ENCODE results near the gene ESF1. TPM values are rescaled to one million over a fixed set of nuclear protein-coding genes. Genes with fewer than 3 reads are reported as not detected.

ESF1 gene
- total and polyA plus RNA-seq, 9 of the 15 experiments (the other 6 are each of a cell fraction or from before 2014, with no cell fraction given), result 7.0 to 30.4 (median 18.6) TPM

DNA sequence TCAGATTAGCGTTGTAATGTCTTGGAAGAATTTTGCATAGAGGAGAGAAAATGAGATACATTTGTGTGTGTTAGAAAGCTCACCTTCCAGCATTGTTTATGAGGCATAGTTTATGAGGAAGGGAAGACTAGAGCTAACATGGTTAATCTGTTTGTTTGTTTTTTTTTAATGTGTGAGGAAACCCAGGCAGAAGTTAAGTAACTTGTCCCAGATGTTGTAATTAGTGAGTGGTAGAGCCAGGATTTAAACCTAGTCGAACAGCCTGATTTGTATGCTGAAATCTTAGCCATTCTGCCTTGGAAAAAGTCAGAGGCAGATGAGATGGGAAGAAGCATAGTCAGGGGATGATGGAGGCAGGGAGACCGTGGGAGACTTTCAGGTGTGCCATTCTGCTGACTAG lies 29.2 kb upstream of the ESF1 start:
- intact Hi-C loops (cut with micrococcal nuclease), result no loop called here
- peaks cover 93% of the 10 kb centered on the region; the same call in 2 of the 3 replicates for H3K36me3 ChIP-seq (ENCODE audit: control insufficient read depth, insufficient read depth, low read length)
- no peaks in the 10 kb centered on the region for H3K9me1 ChIP-seq (ENCODE audit: control insufficient read depth, insufficient read depth, low read length)
- WGBS (ENCODE audit: insufficient coverage, low coverage, missing lambda C conversion rate), result 33% methylated on average over 2 of the region's 3 CpGs
- FAIRE-seq, result no peak
- ChIA-PET CTCF (ENCODE audit: low intra/inter-chr PET ratio) (no interaction called here), POLR2A (no interaction called here)
- H3K4me1 ChIP-seq (replicated peaks in 1 of 2; ENCODE audit: control insufficient read depth in 2 of 2, insufficient read depth in 2 of 2, low read length in 2 of 2), result no peaks in the 10 kb centered on the region
- H3K79me2 ChIP-seq (ENCODE audit: control insufficient read depth, insufficient read depth, low read length), result no peaks in the 10 kb centered on the region
- H2AFZ ChIP-seq (ENCODE audit: low read depth, low read length), result no peak overlapping the region
- H3K9me3 ChIP-seq (replicated peaks; ENCODE audit: control insufficient read depth, insufficient read depth, low read depth, low read length), result no peaks in the 10 kb centered on the region
- in situ Hi-C loops (cut with MboI), result no loop called here
- no peak for DNase-seq (ENCODE audit: extremely low read depth in 1 of 4, low spot score in 3 of 4)
- no TSS peak for BruUV-seq (replicated peaks)
- H3K27me3 ChIP-seq (ENCODE audit: control insufficient read depth in 2 of 2, insufficient read depth in 2 of 2, low read length in 2 of 2), result no peaks in the 10 kb centered on the region
- H4K20me1 ChIP-seq (replicated peaks; ENCODE audit: control insufficient read depth, insufficient read depth, low read length), result no peaks in the 10 kb centered on the region
- H3K9ac ChIP-seq (ENCODE audit: insufficient read depth in 1 of 2, low read depth in 2 of 2, low read length in 2 of 2), result no peak overlapping the region
- H3K4me3 ChIP-seq, result no peak overlapping the region
- no peak overlapping the region for H3K27ac ChIP-seq (ENCODE audit: extremely low read depth, low read depth, low read length)
- ATAC-seq, result no peak
- H3K4me2 ChIP-seq (ENCODE audit: insufficient read depth, low read length), result no peak overlapping the region
- TF ChIP-seq NCOR1 (IDR thresholded peaks at IDR 0.05) (no peak), CBFA2T2 (conservative IDR thresholded peaks at IDR 0.05) (no peak), RB1 (IDR thresholded peaks at IDR 0.05; ENCODE audit: low read depth) (no peak), EP300 (IDR thresholded peaks at IDR 0.05; ENCODE audit: low read length) (no peak), ZNF124 (CRISPR knock-in tag; IDR thresholded peaks at IDR 0.05) (no peak), ZNF449 (CRISPR knock-in tag; IDR thresholded peaks at IDR 0.05) (no peak), ZNF79 (CRISPR knock-in tag; IDR thresholded peaks at IDR 0.05; ENCODE audit: low read depth) (no peak), MEF2A (IDR thresholded peaks at IDR 0.05; ENCODE audit: control insufficient read depth, low read depth, low read length) (no peak), MAFK (IDR thresholded peaks at IDR 0.05; ENCODE audit: low read length) (no peak), HSF4 (CRISPR knock-in tag; IDR thresholded peaks at IDR 0.05; ENCODE audit: borderline replicate concordance) (no peak), DLX4 (CRISPR knock-in tag; IDR thresholded peaks at IDR 0.05) (no peak), BRF1 (IDR thresholded peaks at IDR 0.05; ENCODE audit: borderline replicate concordance, extremely low read depth, insufficient read length) (no peak), ZNF354B (CRISPR knock-in tag; IDR thresholded peaks at IDR 0.05) (no peak), ZBTB33 (CRISPR knock-in tag; IDR thresholded peaks at IDR 0.05) (no peak), GATAD2B (IDR thresholded peaks at IDR 0.05; ENCODE audit: borderline replicate concordance) (no peak), TBP (optimal IDR thresholded peaks at IDR 0.05; ENCODE audit: low read depth, low read length) (no peak)
- TF ChIP-seq, protein P1, sequence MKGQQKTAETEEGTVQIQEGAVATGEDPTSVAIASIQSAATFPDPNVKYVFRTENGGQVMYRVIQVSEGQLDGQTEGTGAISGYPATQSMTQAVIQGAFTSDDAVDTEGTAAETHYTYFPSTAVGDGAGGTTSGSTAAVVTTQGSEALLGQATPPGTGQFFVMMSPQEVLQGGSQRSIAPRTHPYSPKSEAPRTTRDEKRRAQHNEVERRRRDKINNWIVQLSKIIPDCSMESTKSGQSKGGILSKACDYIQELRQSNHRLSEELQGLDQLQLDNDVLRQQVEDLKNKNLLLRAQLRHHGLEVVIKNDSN (CRISPR knock-in tag; IDR thresholded peaks at IDR 0.05), result no peak
- TF ChIP-seq, protein P2, sequence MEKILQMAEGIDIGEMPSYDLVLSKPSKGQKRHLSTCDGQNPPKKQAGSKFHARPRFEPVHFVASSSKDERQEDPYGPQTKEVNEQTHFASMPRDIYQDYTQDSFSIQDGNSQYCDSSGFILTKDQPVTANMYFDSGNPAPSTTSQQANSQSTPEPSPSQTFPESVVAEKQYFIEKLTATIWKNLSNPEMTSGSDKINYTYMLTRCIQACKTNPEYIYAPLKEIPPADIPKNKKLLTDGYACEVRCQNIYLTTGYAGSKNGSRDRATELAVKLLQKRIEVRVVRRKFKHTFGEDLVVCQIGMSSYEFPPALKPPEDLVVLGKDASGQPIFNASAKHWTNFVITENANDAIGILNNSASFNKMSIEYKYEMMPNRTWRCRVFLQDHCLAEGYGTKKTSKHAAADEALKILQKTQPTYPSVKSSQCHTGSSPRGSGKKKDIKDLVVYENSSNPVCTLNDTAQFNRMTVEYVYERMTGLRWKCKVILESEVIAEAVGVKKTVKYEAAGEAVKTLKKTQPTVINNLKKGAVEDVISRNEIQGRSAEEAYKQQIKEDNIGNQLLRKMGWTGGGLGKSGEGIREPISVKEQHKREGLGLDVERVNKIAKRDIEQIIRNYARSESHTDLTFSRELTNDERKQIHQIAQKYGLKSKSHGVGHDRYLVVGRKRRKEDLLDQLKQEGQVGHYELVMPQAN (IDR thresholded peaks at IDR 0.05; ENCODE audit: borderline replicate concordance), result no peak

All from K562 (cell line).